ENCODE results near the gene MUC5B. TPM values are rescaled to one million over a fixed set of nuclear protein-coding genes. Genes with fewer than 3 reads are reported as not detected.

Gene MUC5B
- total RNA-seq, 1 donor from 2014 or later: 57.5 TPM

- no peak for TF ChIP-seq CTCF (IDR thresholded peaks at IDR 0.05)
- DNase-seq: no peak
- no peaks in the 10 kb centered on the region for H3K27me3 ChIP-seq (ENCODE audit: low read depth)
- H3K9me3 ChIP-seq: no peaks in the 10 kb centered on the region
- no peaks in the 10 kb centered on the region for H3K36me3 ChIP-seq
- H3K4me1 ChIP-seq: peaks cover 18% of the 10 kb centered on the region
- ATAC-seq: no peak
- intact Hi-C loops (cut with DNase I): no loop called here
- no peak overlapping the region for H3K4me3 ChIP-seq
- no peak overlapping the region for H3K27ac ChIP-seq
These were observed 36.2 kb downstream of the MUC5B start for GRCh38 chr11:1259076-1259461.

- peaks cover 18% of the 10 kb centered on the region for H3K4me1 ChIP-seq
- ATAC-seq (no peak), DNase-seq (no peak)
- no peaks in the 10 kb centered on the region for H3K9me3 ChIP-seq
- H3K4me3 ChIP-seq: no peak overlapping the region
- no peak overlapping the region for H3K27ac ChIP-seq
- intact Hi-C loops (cut with DNase I): no loop called here
- TF ChIP-seq CTCF (IDR thresholded peaks at IDR 0.05): no peak
- H3K36me3 ChIP-seq: no peaks in the 10 kb centered on the region
- no peaks in the 10 kb centered on the region for H3K27me3 ChIP-seq (ENCODE audit: low read depth)
These were observed 36.7 kb downstream of the MUC5B start for GRCh38 chr11:1259561-1259960.

DNA sequence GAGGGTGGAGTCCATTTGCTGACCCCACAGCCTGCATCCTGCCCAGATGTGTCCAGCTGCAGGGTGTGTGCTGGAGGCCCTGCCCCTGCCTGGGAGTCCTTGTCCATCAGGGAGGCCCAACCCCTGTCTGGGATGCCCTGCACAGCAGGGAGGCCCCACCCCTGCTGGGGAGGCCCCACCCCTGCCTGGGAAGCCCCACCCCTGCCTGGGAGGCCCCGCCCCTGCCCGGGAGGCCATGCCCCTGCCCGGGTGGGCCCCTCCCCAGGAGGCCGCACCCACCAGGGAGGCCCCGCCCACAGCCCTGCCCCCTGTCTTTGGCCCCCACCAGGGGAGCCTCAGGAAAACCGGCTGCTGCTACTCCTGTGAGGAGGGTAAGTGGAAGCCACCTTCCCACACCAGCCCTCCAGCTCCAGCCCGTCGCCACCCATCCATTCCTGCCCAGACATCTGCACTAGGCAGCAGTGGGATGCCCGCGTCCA, 37.2 kb downstream of the MUC5B start:
- Histone ChIP-seq H3K4me1 (peaks cover 18% of the 10 kb centered on the region), H3K27ac (no peak overlapping the region), H3K9me3 (no peaks in the 10 kb centered on the region), H3K36me3 (no peaks in the 10 kb centered on the region), H3K4me3 (no peak overlapping the region), H3K27me3 (ENCODE audit: low read depth) (no peaks in the 10 kb centered on the region)
- DNase-seq: no peak
- peak in 1 of 2 donors; percentile 13 for ATAC-seq
- intact Hi-C loops (cut with DNase I): no loop called here
- TF ChIP-seq CTCF (IDR thresholded peaks at IDR 0.05): no peak

DNA sequence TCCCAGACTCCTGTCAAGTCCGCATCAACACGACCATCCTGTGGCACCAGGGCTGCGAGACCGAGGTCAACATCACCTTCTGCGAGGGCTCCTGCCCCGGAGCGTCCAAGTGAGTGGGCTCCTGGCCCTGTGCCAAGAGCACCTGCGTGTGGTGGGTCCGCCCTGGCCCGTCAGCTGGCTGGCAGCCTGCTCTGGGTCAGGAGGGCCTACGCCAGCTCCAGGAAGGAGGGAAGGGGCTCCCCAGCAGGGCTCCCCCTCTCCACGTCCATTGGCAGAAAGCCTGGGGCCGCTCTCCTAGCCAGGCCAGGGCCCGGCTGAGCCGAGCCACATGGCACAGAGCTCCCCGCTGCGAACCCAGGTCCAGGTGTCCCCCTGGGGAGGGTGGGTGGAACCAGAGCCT, 37.8 kb downstream of the MUC5B start:
- Histone ChIP-seq H3K27me3 (ENCODE audit: low read depth) (no peaks in the 10 kb centered on the region), H3K27ac (no peak overlapping the region), H3K4me1 (peaks cover 18% of the 10 kb centered on the region), H3K36me3 (no peaks in the 10 kb centered on the region), H3K9me3 (no peaks in the 10 kb centered on the region), H3K4me3 (no peak overlapping the region)
- no peak for TF ChIP-seq CTCF (IDR thresholded peaks at IDR 0.05)
- no peak for ATAC-seq
- DNase-seq: no peak
- intact Hi-C loops (cut with DNase I): no loop called here

- intact Hi-C loops (cut with DNase I): no loop called here
- ATAC-seq (no peak), DNase-seq (no peak)
- Histone ChIP-seq H3K4me3 (peak overlapping the region; percentile 62), H3K27me3 (ENCODE audit: low read depth) (no peaks in the 10 kb centered on the region), H3K36me3 (no peaks in the 10 kb centered on the region), H3K9me3 (no peaks in the 10 kb centered on the region), H3K27ac (no peak overlapping the region), H3K4me1 (peaks cover 18% of the 10 kb centered on the region)
- no peak for TF ChIP-seq CTCF (IDR thresholded peaks at IDR 0.05)
These were observed 38.6 kb downstream of the MUC5B start for GRCh38 chr11:1261241-1262071.
